SK-N-SH (cell line): ENCODE results near the gene CELF5. TPM values are rescaled to one million over a fixed set of nuclear protein-coding genes. Genes with fewer than 3 reads are reported as not detected.
A peak's percentile ranks its signal among the peaks of the same experiment; 100 is the strongest.

ENCODE experiments used
- CTCF ChIA-PET: fragments of 300-600, 350-600 bp; formaldehyde crosslinking; extraction: SDS; loops from one replicate; lab custom pipeline; 2021; lab: Yijun Ruan, JAX
- POLR2A ChIA-PET: fragments of 350-600 bp; sonication (Branson Sonifier 250); formaldehyde crosslinking; extraction: SDS; loops from one replicate; lab custom pipeline; 2020; ENCODE audit warnings: antibody characterized with exemption, inconsistent platforms; lab: Yijun Ruan, JAX
- DNase-seq: peaks from one replicate; pipeline ENCODE4 v3.0.0; 2012
- H2AFZ ChIP-seq: fragments of 200-600 bp; sonication (generic); 2 replicates; pipeline ENCODE4 v1.8.1; 2016; ENCODE audit warnings: antibody characterized with exemption, mild to moderate bottlenecking, low read depth
- H3F3A ChIP-seq: fragments of 200-600 bp; sonication (generic); replicated peaks from 2 replicates; pipeline ENCODE3; 2016; ENCODE audit warnings: antibody characterized with exemption, mild to moderate bottlenecking; ENCODE audit not compliant: insufficient read depth
- H3K27ac ChIP-seq, 2 experiments: fragments of 200-500 bp in 1 of 2; fragments of 200-600 bp in 1 of 2; sonication (Bioruptor generic) in 1 of 2; sonication (generic), shearing (Covaris generic) in 1 of 2; 2 replicates each; pipeline versions ENCODE4 v1.5.1 to v1.6.1; 2014 to 2016; ENCODE audit warnings: low read depth in 2 of 2, inconsistent platforms in 1 of 2, low read length in 1 of 2, mild to moderate bottlenecking in 1 of 2, mixed read lengths in 1 of 2
- H3K27me3 ChIP-seq: fragments of 200-600 bp; sonication (generic), shearing (Covaris generic); 2 replicates; pipeline ENCODE4 v1.6.1; 2016; ENCODE audit warnings: mixed run types; ENCODE audit not compliant: insufficient read depth
- H3K36me3 ChIP-seq, 2 experiments: fragments of 200-500 bp in 1 of 2; fragments of 200-600 bp in 1 of 2; sonication (Bioruptor generic) in 1 of 2; sonication (generic) in 1 of 2; replicated peaks in 1 of 2; 2 replicates each; pipeline versions ENCODE3 to v1.5.1; 2014 to 2016; ENCODE audit warnings: low read length in 1 of 2, mild to moderate bottlenecking in 1 of 2; ENCODE audit not compliant: insufficient read depth in 2 of 2, control insufficient read depth in 1 of 2
- H3K4me1 ChIP-seq, 2 experiments: fragments of 200-500 bp in 1 of 2; fragments of 200-600 bp in 1 of 2; sonication (Bioruptor generic) in 1 of 2; sonication (generic), shearing (Covaris generic) in 1 of 2; 2 replicates each; pipeline versions ENCODE4 v1.5.1 to v1.6.1; 2014 to 2016; ENCODE audit warnings: low read depth in 1 of 2, low read length in 1 of 2, mixed run types in 1 of 2; ENCODE audit not compliant: insufficient read depth in 2 of 2, control insufficient read depth in 1 of 2
- H3K4me2 ChIP-seq: fragments of 200-600 bp; sonication (generic), shearing (Covaris generic); 2 replicates; pipeline ENCODE4 v1.6.1; 2017; ENCODE audit warnings: mixed run types
- H3K4me3 ChIP-seq, 2 experiments: fragments of 200-500 bp in 1 of 2; fragments of 200-600 bp in 1 of 2; sonication (Bioruptor generic) in 1 of 2; sonication (generic), shearing (Covaris generic) in 1 of 2; 2 replicates each; pipeline versions ENCODE4 v1.5.1 to v1.8.1; 2014 to 2016; ENCODE audit warnings: low read depth in 2 of 2, inconsistent platforms in 1 of 2, low read length in 1 of 2, mild to moderate bottlenecking in 1 of 2, mixed read lengths in 1 of 2, moderate library complexity in 1 of 2
- H3K79me2 ChIP-seq: fragments of 200-600 bp; sonication (generic); 2 replicates; pipeline ENCODE4 v1.8.1; 2017; ENCODE audit warnings: mild to moderate bottlenecking; ENCODE audit not compliant: insufficient read depth
- H3K9ac ChIP-seq: fragments of 200-600 bp; sonication (generic); 2 replicates; pipeline ENCODE4 v1.6.1; 2017; ENCODE audit warnings: mixed run types
- H3K9me2 ChIP-seq: fragments of 200-600 bp; sonication (generic); 2 replicates; pipeline ENCODE4 v1.6.1; 2017; ENCODE audit warnings: mixed run types
- H3K9me3 ChIP-seq: fragments of 200-600 bp; sonication (generic); 2 replicates; pipeline ENCODE4 v1.6.1; 2017; ENCODE audit warnings: mixed run types, mild to moderate bottlenecking, moderate library complexity
- H4K20me1 ChIP-seq: fragments of 200-600 bp; sonication (generic); 2 replicates; pipeline ENCODE4 v1.6.1; 2017; ENCODE audit warnings: mild to moderate bottlenecking, mixed run types; ENCODE audit not compliant: insufficient read depth
- FOSL2 ChIP-seq: IDR thresholded peaks from 2 replicates; pipeline ENCODE4 v1.4.0; 2012; ENCODE audit warnings: low read depth, mild to moderate bottlenecking, moderate library complexity, borderline replicate concordance
- FOXJ3 ChIP-seq: sonication (generic); formaldehyde crosslinking; IDR thresholded peaks from 2 replicates; pipeline ENCODE4 v1.5.1; 2020; ENCODE audit warnings: mild to moderate bottlenecking, missing genetic modification reagents
- GABPA ChIP-seq: IDR thresholded peaks from 2 replicates; pipeline ENCODE4 v1.4.0; 2012; ENCODE audit warnings: low read depth, mild to moderate bottlenecking
- GATA2 ChIP-seq: sonication (generic); formaldehyde crosslinking; IDR thresholded peaks from 2 replicates; pipeline ENCODE4 v1.5.0; 2020; ENCODE audit warnings: mild to moderate bottlenecking, missing genetic modification reagents
- MXI1 ChIP-seq: IDR thresholded peaks from 2 replicates; pipeline ENCODE4 v1.6.1; 2012; ENCODE audit warnings: mild to moderate bottlenecking, low read depth, low read length, improper control_type of control experiment
- POLR2AphosphoS5 ChIP-seq: IDR thresholded peaks from 2 replicates; pipeline ENCODE4 v1.6.1; 2012; ENCODE audit warnings: low read depth, low read length
- RAD21 ChIP-seq: IDR thresholded peaks from 2 replicates; pipeline ENCODE4 v1.6.1; 2012; ENCODE audit warnings: mild to moderate bottlenecking, low read length
- RFX5 ChIP-seq: IDR thresholded peaks from 2 replicates; pipeline ENCODE4 v1.6.1; 2012; ENCODE audit warnings: mild to moderate bottlenecking, improper control_type of control experiment, low read length
- TCF12 ChIP-seq: IDR thresholded peaks from 2 replicates; pipeline ENCODE4 v1.4.0; 2012
- TEAD4 ChIP-seq: IDR thresholded peaks from 2 replicates; pipeline ENCODE4 v1.4.0; 2012; ENCODE audit warnings: mild to moderate bottlenecking, borderline replicate concordance; ENCODE audit not compliant: insufficient read depth
- WGBS: methylation state at CpG from one replicate; pipeline ENCODE4 v1.1.6; 2017; ENCODE audit warnings: low lambda C conversion rate; 5-methylcytosine and 5-hydroxymethylcytosine counted together
- polyA plus RNA-seq, 3 experiments: library from polyadenylated mRNA; depleted of rRNA; stranded (reverse); fragments of >200 nt; gene quantifications; 2 replicates each; pipeline ENCODE4 v1.2.3, GENCODE V29; 2012
- TF ChIP-seq, protein P1 (sequence below): IDR thresholded peaks from 2 replicates; pipeline ENCODE4 v1.6.1; 2012; ENCODE audit warnings: mild to moderate bottlenecking, low read depth, low read length, moderate library complexity
- TF ChIP-seq, protein P2 (sequence below): IDR thresholded peaks from 2 replicates; pipeline ENCODE4 v1.4.0; 2012; ENCODE audit warnings: low read depth, borderline replicate concordance
- TF ChIP-seq, protein P3 (sequence below): fragments of 150-350 bp; IDR thresholded peaks from 2 replicates; pipeline ENCODE4 v1.6.1; 2016; ENCODE audit warnings: mild to moderate bottlenecking, low read depth, low read length

Gene CELF5
- polyA plus RNA-seq, 1 of the 3 experiments (the other 2 are of a cell fraction): 0.33 TPM

DNA sequence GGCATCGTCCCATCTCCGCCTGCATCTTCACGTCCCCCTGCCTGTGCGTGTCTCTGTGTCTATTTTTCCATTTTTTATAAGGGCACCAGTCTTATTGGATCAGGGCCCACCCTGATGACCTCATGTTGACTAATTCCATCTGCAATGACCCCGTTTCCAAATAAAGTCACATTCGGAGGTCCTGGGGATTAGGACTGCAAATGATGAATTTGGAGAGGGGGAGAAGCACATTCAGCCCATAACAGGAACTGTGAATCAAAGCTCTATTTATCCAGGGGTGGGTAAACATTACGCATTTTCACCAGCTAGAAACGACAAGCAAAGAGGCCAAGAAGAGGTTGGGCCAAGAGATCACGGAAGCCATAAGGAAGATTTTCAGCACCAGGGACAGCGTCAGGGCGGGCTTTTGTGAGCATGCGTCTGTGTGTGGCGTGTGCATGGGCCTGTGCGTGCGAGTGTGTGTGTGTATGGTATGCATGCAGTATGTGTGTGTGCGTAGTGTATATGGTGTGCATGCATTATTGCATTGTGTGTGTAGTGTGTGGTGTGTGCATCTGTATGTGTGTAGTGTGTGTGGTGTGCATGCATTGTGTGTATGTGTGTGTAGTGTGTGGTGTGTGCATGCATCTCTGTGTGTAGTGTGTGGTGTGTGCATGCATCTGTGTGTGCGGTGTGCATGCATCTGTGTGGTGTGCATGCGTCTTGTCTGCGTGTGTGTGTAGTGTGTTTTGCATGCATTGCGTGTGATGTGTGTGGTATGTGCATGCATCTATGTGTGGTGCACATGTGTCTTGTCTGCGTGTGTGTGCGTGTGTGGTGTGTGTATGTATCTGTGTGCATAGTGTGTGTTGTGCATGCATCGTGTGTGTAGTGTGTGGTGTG is 19.6 kb downstream of the CELF5 start:
- no peaks in the 10 kb centered on the region; the same call in 1 of the 2 replicates for H4K20me1 ChIP-seq
- H3K36me3 ChIP-seq: no peaks in the 10 kb centered on the region
- ChIA-PET CTCF (no interaction called here), POLR2A (no interaction called here)
- DNase-seq: no peak
- no peaks in the 10 kb centered on the region for H3F3A ChIP-seq
- H3K9me3 ChIP-seq: no peaks in the 10 kb centered on the region
- no peaks in the 10 kb centered on the region for H3K4me1 ChIP-seq
- no peak overlapping the region for H3K9ac ChIP-seq
- H3K4me3 ChIP-seq: no peak overlapping the region
- H3K4me2 ChIP-seq: no peak overlapping the region
- no peaks in the 10 kb centered on the region for H3K79me2 ChIP-seq
- 69% methylated on average over 23 of the region's 23 CpGs for WGBS
- H3K27me3 ChIP-seq: no peaks in the 10 kb centered on the region
- H3K27ac ChIP-seq: no peak overlapping the region
- TF ChIP-seq, protein P1, sequence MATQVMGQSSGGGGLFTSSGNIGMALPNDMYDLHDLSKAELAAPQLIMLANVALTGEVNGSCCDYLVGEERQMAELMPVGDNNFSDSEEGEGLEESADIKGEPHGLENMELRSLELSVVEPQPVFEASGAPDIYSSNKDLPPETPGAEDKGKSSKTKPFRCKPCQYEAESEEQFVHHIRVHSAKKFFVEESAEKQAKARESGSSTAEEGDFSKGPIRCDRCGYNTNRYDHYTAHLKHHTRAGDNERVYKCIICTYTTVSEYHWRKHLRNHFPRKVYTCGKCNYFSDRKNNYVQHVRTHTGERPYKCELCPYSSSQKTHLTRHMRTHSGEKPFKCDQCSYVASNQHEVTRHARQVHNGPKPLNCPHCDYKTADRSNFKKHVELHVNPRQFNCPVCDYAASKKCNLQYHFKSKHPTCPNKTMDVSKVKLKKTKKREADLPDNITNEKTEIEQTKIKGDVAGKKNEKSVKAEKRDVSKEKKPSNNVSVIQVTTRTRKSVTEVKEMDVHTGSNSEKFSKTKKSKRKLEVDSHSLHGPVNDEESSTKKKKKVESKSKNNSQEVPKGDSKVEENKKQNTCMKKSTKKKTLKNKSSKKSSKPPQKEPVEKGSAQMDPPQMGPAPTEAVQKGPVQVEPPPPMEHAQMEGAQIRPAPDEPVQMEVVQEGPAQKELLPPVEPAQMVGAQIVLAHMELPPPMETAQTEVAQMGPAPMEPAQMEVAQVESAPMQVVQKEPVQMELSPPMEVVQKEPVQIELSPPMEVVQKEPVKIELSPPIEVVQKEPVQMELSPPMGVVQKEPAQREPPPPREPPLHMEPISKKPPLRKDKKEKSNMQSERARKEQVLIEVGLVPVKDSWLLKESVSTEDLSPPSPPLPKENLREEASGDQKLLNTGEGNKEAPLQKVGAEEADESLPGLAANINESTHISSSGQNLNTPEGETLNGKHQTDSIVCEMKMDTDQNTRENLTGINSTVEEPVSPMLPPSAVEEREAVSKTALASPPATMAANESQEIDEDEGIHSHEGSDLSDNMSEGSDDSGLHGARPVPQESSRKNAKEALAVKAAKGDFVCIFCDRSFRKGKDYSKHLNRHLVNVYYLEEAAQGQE: peak; percentile 97
- TF ChIP-seq TEAD4 (no peak), RAD21 (no peak), FOSL2 (no peak)
- no peaks in the 10 kb centered on the region for H3K9me2 ChIP-seq
- H2AFZ ChIP-seq: no peak overlapping the region

DNA sequence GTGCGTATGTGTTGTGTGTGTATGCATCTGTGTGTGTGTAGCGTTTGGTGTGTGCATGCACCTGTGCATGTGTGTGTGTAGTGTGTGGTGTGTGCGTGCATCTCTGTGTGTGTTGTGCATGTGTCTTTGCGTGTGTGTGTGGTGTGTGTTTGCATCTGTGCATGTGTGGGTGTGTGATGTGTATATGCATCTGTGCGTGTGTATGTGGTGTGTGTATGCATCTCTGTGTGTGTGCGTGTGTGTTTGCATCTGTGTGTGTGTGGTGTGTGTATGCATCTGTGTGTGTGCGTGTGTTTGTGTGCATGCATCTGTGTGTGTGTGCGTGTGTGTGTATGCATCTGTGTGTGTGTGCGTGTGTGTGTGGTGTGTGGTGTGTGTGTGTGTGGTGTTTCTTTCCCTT is 20.6 kb downstream of the CELF5 start:
- no peak overlapping the region for H3K9ac ChIP-seq
- WGBS: 81% methylated on average over 9 of the region's 9 CpGs
- H3K27ac ChIP-seq: no peak overlapping the region
- TF ChIP-seq GABPA: no peak
- no peak for TF ChIP-seq GATA2
- TF ChIP-seq TCF12: no peak
- TF ChIP-seq FOXJ3 (CRISPR knock-in tag): no peak
- TF ChIP-seq, protein P2, sequence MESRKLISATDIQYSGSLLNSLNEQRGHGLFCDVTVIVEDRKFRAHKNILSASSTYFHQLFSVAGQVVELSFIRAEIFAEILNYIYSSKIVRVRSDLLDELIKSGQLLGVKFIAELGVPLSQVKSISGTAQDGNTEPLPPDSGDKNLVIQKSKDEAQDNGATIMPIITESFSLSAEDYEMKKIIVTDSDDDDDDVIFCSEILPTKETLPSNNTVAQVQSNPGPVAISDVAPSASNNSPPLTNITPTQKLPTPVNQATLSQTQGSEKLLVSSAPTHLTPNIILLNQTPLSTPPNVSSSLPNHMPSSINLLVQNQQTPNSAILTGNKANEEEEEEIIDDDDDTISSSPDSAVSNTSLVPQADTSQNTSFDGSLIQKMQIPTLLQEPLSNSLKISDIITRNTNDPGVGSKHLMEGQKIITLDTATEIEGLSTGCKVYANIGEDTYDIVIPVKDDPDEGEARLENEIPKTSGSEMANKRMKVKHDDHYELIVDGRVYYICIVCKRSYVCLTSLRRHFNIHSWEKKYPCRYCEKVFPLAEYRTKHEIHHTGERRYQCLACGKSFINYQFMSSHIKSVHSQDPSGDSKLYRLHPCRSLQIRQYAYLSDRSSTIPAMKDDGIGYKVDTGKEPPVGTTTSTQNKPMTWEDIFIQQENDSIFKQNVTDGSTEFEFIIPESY: no peak
- no peak for TF ChIP-seq TEAD4
- TF ChIP-seq, protein P3, sequence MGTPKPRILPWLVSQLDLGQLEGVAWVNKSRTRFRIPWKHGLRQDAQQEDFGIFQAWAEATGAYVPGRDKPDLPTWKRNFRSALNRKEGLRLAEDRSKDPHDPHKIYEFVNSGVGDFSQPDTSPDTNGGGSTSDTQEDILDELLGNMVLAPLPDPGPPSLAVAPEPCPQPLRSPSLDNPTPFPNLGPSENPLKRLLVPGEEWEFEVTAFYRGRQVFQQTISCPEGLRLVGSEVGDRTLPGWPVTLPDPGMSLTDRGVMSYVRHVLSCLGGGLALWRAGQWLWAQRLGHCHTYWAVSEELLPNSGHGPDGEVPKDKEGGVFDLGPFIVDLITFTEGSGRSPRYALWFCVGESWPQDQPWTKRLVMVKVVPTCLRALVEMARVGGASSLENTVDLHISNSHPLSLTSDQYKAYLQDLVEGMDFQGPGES: no peak
- TF ChIP-seq MXI1: no peak
- TF ChIP-seq RFX5: no peak
- no peak for TF ChIP-seq POLR2AphosphoS5
- no peak overlapping the region for H3K4me3 ChIP-seq
- no peaks in the 10 kb centered on the region for H3K4me1 ChIP-seq
- ChIA-PET POLR2A (no interaction called here), CTCF (interaction anchor here (1.3 kb wide), 1 partner anchor 20 kb away, joined by 3 read pairs; the partner anchor contains the start of gene CELF5)
- no peaks in the 10 kb centered on the region for H3K27me3 ChIP-seq
- no peaks in the 10 kb centered on the region for H3K9me2 ChIP-seq
- H2AFZ ChIP-seq: no peak overlapping the region
- H3K4me2 ChIP-seq: no peak overlapping the region
- H3F3A ChIP-seq: no peaks in the 10 kb centered on the region
- no peak for DNase-seq
- H4K20me1 ChIP-seq: no peaks in the 10 kb centered on the region; the same call in 1 of the 2 replicates
- H3K9me3 ChIP-seq: no peaks in the 10 kb centered on the region
- no peaks in the 10 kb centered on the region for H3K36me3 ChIP-seq
- no peaks in the 10 kb centered on the region for H3K79me2 ChIP-seq
